Measurements from ENCODE around the gene C16orf74.

Gene C16orf74

DNA sequence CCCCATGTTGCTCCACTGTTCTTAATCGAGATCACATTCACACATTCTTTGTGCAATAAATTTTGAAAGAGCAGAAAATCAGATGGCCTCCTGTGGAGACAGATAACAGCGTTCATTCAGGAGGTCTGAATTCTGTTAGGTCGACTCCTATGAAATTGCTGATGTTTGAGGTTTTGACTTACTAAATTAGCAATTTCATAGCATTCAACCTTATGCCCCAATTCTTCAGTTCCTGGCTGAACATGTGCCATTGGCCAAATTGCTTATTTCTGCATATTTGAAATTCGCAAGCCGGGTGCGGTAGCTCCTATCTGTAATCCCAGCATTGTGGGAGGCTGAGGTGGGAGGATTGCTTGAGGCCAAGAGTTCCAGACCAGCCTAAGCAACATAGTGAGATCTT lies 22.1 kb upstream of the C16orf74 start:
- DNase-seq, result no peak

DNA sequence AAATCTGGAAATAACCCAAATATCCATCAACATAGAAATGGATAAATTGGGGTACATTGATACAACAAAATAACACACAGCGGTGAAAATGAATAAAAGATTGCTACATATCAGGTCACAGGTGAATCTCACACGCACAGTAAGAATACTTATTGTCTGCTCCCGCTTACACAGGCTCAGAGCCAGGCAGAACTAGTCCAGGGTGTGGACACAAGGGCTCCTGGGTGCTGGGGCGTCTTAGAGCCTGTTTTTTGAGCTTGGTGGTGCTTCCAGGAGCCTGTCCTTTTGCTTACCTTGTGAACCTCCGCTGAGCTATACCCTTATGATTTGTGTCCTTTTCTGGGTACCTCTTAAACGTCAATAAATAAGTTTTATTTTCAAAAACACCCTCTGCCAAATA lies 19.8 kb upstream of the C16orf74 start:
- DNase-seq, result no peak

DNA sequence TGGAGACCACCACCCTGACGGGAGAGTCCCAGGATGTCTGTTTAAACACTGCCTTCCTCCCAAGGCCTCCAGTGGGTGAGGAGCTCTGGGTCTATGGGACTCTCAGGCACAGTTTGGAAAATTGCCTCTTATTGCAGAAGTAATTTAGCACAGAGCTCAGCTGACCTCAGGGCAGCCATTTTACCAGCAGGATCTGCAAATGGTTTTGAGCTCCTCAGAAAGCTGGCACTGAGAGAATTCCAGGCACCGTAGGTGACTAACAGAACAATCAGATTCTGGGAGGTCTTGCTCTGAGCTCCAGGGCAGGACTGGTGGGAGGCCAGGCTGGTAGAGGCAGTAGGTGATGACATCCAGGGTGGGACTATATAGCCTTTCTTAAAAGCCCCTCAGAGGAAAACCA lies 17.3 kb upstream of the C16orf74 start:
- no peak for DNase-seq

- no peak for DNase-seq
Measured at GRCh38 chr16:85767531-85767930, 16.6 kb upstream of the C16orf74 start.

DNA sequence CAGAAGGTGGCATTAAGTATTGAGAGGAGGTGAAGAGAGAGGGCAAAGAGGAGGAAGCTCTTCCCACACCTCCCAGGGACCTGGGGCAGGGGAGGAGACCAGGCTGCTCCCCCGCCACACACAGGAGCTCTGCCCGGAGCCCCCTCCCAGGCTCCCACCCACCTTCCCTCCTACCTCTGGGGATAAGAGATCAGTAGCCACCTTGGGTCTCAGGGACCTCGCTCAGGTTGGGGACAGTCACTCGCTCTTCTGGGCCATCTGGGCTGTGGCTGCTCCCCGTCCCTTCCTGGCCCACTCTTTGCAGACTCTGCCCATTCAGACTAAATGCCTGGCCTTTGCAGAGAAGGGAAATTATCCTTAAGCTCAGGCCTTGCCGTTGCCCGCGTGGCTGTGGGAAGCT lies 14.9 kb upstream of the C16orf74 start:
- no peak for DNase-seq

DNA sequence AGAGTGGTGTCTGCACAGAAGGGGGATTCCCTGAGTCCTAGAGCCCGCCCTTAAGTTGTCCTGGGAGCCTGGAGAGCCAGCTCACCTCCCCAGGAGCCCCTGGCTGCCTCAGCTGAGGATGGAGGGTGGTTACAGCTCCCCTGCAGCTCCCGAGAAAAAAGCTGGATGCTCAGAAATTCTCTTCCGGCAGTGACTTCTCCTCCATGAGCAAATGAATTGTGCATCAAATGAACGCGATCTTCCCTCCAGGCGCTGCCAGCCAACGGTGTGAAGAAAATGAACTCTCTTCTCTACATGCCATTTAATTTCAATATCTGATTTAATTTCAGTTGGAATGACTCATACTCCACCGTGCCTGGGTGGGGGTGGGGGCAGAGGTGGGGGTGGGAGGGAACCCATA lies 14.3 kb upstream of the C16orf74 start:
- DNase-seq, result no peak

DNA sequence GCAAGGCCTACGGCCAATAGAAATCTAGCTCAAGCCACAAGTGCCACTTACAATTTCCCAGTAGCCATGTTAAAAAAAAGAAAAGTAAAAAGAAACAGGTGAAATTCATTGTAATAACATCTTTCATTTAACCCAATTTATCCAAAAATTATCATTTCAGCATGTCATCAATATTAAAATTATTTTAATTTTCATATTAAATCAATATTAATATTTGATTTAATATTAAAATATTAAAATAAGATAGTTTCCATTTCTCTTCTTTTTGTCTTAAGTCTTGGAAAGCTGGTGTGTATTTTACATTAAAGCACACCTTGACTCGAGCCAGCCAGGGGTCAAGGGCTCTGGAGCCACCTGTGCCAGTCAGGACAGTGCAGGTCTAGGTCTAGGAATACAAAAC lies 12.7 kb upstream of the C16orf74 start:
- no peak for DNase-seq

DNA sequence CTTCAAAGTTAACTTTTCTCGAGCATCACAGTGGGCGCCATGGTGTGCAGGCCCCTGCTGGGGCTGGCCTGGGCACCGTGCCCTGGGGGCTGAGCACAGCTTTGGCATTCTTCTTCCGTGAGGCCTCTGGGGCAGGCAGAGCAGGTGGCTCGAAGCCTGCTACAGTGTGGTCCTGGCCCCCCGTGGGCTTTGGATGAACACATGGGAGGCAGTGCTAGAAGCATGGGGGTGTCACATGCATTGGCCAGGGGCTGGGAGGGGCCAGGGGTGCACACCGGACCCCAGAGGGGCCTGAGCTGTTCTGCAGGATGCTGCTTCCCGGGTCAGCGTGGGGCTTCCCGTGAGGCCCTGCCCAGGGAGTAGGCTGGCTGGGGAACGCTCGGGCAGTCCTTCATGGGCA lies 12.1 kb upstream of the C16orf74 start:
- no peak for DNase-seq

- no peak for DNase-seq
Measured at GRCh38 chr16:85761861-85762260, 11.0 kb upstream of the C16orf74 start.

GRCh38 chr16:85759631-85760419 lies 8.9 kb upstream of the C16orf74 start:
- DNase-seq, result no peak

DNA sequence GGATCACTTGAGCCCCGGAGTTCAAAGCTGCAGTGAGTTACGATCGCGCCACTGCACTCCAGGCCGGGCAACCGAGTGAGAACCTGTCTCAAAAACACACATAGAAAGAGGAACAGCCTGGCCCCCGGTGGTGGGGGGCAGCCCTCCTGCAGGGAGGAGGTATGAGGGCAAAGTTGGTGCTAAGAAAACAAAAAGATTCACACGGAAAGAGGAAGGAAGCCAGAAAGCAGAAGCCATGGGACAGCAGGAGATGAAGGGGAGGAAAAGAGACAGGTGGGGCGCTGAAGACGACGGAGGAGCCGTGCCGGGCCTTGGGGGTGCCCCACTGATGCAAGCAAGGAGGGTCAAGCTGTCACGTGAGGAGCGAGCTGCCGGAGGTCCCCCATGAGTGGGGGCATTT lies 8.2 kb upstream of the C16orf74 start:
- no peak for DNase-seq

DNA sequence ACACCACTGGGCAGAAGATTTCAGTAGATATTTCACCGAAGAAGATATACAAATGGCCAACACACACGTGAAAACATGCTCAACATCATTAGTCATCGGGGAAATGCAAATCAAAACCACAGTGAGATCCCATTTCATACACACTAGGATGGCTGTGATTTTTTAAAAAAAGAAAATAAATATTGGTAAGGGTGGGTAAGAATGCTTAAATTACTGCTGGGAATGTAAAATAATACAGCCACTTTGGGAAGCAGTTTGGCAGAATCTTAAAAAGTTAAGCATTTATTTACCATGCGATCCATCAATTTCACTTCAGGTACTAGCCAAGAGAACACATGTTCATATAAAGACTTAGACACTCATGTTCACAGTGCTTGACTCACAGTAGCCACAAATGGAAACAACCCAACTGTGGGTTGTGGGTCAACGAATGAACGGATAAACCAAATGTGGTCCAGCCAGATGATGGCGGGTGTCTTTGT lies 6.5 kb upstream of the C16orf74 start:
- no peak for DNase-seq

GRCh38 chr16:85755929-85756768 lies 5.3 kb upstream of the C16orf74 start:
- DNase-seq, result no peak

DNA sequence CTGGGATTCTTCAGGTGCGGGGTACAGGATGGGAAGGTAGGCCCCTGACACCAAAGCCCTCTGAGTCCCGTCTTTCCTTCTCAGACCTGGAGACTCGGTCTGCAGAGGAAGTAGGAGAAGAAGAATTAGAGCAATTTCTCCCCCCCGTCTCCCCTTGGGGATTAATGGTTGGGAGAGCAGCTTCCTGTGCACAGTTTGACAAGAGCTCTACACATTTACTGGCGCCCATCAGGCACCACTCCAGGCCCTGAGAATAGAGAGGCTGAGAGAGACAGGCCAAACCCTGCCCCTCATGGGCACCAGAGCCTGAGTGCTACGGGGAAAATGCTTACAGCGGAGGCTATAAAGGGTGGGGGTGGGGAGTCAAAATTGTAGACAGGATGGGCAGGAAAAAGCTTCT lies 3.5 kb upstream of the C16orf74 start:
- peak; percentile 45 for DNase-seq

- DNase-seq, result no peak
Measured at GRCh38 chr16:85753976-85754375, 3.1 kb upstream of the C16orf74 start.

DNA sequence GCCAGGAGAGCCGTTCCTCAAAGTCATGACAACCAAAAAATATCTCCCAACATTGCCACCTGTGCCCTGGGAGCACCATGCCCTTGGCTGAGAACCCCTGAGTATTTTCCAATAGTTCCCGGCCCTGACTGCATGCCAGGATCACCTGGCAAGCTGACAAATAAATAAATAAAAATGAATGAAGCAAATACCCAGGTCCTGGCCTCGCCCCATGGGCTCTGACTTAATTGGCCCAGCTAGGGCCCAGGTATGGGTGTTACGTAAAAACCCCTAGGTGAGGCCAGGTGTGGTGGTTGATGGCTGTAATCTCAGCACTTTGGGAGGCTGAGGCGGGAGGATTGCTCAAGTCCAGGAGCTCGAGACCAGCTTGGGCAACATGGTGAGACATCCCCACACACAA lies 2.7 kb upstream of the C16orf74 start:
- DNase-seq, result no peak

DNA sequence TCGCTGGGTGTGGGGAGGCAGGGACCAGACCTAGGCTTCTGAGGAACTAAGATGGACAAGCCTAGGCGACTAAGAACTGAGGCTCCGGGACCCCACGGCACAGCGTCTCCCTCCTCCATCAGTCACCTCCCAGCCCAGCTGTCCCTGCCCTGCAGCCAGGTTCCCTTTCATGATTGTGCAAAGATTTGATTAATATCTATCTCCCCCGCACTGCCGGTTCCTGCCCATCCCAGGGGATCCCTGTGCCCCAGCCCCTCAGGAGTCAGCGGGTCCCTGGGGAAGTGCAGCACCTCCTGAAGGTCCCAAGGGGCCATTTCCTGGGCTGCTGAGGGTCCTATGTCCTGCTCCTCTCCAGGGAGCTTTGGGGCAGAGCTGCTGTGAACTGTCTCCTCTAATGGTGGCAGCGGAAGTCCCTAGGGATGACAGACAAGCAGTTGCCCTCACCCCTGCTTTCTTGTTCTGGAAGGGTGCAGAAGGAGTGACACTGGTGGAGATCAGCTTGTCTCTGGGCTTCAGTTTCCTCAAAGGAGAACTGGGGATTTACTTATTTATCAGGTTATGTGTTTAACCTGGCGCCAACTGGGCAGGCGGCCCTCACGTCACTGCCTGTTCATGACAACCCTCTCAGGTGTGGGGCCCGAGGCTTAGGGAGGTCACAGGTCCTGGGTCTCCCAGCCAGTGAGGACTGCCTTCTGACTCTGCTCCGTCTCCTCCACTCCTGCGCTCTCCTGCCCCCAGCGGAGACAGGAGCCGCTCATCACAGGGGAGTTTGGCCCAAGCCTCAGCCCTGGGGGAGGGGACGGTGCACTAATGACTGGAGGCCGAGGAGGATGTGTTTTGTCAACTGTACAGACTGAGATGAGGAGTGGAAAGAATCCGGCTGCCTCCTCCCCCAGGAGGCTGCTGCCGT lies 1.9 kb upstream of the C16orf74 start:
- no peak for DNase-seq

DNA sequence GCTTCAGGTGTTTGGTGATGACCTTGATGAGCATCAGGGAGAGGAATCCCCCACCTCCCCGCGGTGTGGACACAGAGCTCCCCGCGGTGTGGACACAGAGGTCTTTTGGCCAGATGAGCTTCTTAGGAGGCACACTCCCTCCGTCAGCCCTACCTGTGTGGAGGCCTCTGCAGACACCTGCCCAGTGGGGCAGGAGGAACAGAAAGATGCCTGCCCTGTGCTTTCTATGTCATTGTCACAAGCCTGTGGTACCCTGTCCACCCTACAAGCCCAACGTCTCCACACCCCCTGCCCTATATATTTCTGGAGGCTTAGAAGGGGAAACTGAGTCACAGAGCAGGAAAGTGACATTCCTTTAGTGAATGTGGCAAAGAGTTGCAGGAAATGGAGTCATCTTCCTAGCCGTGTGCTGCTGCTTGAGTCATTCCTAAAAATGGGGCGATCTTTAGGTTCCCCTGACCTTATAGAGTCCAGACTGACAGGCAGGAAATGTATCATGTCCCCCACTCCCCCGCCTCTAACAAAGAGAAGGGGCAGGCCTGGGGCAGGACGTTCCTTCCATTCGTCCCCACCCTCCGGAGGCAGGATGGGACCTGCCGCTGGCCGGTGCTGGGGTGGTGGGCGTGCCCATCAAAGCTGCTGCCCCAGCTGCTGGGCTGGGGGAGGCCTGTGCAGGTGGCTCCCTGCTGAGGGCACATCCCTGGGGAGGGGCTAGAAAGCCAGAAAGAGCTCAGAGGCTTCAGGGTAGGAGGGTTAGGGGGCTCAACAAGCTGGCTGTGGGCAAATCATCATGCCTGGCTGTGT lies 1.0 kb upstream of the C16orf74 start:
- no peak for DNase-seq

- no peak for DNase-seq
Measured at GRCh38 chr16:85750146-85750826, 610 bp downstream of the C16orf74 start.

DNA sequence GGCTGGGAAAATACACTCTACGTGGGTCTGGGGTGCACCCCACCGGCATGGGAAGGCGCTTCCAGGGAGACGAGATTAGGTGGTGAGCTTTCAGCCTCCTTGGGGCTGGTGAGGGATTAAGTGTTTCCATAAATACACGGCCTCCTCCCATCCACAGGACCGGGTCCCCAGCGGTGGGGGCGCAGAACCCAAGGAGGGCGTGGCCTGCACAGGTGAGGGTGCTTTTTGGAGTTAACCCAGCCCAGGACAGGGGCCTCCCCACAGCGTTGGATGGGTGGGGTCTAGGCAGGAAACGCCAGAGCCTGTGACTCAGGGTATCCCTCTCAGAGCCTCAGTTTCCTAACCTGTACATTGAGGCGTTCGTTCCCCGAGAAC lies 1.1 kb downstream of the C16orf74 start:
- no peak for DNase-seq

- no peak for DNase-seq
Measured at GRCh38 chr16:85746460-85747215, 4.3 kb downstream of the C16orf74 start.

Measured in NCI-H345 (cell line).